GM19043 (cell line): ENCODE data around the gene TRPM1.

Source experiments
- ATAC-seq: cut with Tn5 transposase; IDR thresholded peaks from one replicate; pipeline ENCODE4 v1.9.1; 2021; ENCODE audit warnings: low read depth; ENCODE audit not compliant: unreplicated experiment

The TRPM1 gene

DNA sequence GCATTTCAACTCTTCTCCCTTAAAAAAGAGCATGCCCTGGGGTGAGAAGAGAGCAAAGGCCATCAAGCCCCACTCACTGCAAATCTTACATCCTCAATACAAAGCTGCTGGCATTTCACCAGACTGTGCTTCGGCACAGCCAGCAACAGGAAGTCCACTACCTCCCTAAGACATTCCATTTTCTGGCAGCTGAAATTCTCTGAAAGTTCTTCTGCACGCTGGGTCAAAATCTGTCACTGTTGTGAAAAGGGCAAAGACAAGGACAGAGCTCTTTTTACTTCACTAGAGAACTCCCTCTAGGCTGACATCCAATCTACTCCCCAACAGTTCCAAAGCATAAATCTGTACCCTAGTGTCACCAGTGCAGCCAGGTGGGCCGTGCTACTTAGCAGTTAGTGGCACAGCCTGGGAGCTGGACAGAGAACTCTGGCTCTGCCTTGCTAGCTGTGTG is 116.4 kb downstream of the TRPM1 start:
- no peak for ATAC-seq

DNA sequence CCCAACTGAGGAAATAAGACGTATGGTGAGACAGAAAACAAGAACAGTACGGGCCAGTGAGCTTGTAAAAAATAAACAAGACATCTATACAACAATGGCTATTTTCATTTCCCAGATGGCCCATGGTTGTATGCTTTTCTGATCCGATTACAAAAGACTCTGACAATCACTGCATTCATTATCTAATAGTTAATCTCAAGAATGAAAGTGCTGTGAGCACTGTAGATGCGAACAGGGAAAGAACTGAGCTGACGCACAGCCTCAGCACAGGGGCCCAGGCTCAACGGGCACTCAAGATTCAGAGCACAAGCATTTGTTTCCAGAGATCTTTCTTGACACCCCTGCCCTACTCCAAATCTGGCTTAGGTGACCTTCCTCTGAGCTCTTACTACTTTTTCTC is 117.0 kb downstream of the TRPM1 start:
- ATAC-seq, result no peak

DNA sequence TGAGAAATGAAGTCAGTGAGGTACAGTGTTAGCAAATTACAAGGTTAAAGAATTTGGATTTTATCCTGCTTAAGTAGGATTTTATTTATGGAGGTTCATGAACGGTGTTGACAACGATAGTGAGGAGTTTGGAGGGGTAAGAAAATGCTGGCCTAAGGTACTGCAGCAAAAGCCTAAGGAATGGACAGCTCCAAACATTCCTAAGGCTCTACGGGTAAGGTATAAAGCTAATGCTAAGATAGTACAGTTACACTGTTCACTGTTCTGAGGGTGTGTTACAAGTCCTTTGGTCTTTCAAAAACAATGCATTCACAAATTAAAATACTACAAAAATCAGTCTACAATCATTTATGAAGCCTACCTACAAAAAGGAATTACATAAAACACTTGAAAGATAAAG is 117.4 kb downstream of the TRPM1 start:
- no peak for ATAC-seq

DNA sequence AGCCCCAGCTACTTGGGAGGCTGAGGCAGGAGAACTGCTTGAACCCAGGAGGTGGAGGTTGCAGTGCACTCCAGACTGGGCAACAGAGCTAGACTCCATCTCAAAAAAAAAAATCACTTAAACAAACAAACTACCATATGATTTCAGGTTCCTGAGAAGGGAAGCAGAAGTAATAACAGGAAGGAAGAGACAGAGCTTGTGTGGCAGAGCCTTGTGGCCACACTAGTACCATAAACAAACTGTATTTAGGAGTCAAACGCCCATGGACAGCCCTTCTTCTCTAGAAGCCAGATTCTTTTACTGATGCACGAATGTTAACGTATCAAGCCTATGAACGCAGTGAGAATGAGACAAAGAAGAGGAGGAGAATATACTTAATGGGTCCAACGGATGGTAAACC is 122.1 kb downstream of the TRPM1 start:
- ATAC-seq, result no peak

GRCh38 chr15:30978328-30978727 is 123.2 kb downstream of the TRPM1 start:
- no peak for ATAC-seq

- no peak for ATAC-seq
These were observed 127.4 kb downstream of the TRPM1 start for GRCh38 chr15:30974112-30974511.

DNA sequence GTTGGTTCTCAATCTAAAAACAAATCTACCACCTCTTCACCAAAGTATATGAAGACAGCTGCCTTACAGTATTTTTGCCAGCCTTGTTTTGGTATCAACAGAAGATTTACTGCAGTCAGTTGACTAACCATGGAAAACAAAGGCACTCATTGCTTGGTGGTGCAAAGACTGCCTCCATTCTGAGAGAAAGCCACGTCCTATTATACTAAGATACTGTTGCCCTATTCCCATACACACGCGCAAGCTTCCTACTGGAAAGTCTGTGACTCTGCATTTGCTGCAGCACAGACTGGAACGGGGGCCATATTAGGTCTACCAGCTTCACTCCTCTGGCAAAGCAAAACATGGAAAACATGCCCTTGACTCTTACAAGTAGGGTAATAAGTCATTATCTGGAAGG is 128.1 kb downstream of the TRPM1 start:
- no peak for ATAC-seq

DNA sequence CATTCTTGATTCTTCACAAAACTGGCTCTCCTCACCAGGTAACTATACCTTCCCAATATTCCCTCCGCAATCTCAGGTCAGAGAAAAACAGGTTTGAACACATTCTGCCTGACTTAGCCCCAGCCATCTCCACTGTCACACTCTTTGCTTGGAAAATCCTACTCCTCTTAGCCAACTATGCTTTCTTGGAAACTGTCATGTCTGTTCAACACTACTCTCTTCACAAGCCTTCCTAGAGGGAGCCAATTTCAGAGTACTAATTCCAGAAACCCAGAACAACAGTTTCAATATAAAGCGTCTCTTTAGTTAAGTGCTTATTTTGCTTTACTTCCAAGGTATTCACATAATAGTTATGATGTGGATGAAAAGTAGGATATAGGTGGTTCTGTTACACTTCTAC is 131.8 kb downstream of the TRPM1 start:
- ATAC-seq, result no peak

DNA sequence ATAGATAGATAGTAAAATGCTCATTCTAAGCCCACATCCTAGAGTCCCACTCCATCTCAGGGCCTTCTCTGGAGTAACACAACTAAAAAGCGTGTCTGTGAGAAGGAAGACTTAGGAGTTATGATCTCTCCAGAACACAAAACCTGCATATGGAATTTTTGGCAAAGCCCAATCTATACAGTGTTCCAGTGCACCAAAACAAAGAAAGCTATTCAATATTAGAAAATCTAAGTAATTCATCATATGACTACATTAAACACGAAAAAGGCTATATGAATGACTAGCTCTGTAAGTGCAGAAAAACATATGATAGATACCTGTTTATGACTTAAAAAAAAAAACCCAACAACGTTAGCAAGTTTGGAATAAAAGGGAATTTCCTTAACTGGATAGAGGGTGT is 137.8 kb downstream of the TRPM1 start:
- ATAC-seq, result no peak

DNA sequence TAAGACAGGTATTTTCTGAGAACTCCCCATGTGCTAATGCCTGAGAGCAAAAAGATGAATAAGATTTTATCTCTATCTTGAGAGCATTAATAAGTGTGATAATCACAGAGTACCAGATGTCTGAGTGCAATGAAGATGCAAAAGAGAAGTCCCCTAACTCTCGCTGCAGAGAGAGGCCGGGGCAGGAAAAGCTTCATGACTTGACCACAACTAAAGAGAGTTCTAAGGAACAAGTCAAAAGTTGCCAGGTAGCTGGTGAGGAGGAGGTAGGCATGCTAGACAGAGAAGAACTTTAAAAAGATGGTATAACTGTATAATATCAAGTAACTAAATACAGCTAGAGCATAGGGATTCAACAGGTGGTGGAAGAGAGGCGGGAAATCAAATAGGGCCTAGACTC is 138.9 kb downstream of the TRPM1 start:
- ATAC-seq, result no peak

DNA sequence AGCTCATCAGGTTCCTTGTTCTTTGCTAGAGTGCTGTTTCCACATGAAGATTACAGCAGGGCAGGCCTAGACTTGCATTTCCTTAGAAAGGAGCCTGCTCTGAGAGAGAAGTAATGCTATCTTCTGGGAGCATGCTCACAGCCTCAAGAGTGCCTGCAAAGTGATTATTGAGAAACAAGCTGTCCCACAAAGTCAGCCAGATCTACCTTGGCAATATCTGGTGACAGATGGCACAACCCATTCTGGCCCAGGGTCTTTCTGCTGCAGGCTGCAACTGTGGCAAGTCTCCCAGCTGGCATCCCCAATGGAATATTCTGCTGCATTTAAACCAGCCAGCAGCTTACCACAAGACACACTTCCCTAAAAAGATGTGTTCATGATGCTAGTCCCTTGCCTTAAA is 139.4 kb downstream of the TRPM1 start:
- no peak for ATAC-seq

- no peak for ATAC-seq
These were observed 143.3 kb downstream of the TRPM1 start for GRCh38 chr15:30958219-30958618.

GRCh38 chr15:30956216-30957124 is 145.1 kb downstream of the TRPM1 start:
- no peak for ATAC-seq

DNA sequence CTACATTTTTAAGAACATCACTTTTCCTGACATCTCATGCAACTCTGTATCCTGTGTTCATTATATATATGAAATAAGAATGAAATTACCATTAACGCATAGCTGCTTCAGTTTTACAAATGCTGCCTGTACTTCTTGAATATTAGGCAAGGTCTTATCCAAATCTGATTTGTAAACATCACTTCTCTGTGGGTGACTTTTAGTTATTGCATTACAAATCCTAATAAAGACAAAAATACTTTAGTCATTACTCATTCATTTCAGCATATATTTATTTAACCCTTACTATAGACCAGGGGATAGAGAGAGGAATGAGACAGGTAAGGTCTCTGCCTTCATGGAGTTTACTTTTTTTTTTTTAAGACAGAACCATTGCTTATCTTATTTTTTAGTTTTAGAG is 146.9 kb downstream of the TRPM1 start:
- no peak for ATAC-seq

GRCh38 chr15:30953731-30954378 is 147.7 kb downstream of the TRPM1 start:
- no peak for ATAC-seq

DNA sequence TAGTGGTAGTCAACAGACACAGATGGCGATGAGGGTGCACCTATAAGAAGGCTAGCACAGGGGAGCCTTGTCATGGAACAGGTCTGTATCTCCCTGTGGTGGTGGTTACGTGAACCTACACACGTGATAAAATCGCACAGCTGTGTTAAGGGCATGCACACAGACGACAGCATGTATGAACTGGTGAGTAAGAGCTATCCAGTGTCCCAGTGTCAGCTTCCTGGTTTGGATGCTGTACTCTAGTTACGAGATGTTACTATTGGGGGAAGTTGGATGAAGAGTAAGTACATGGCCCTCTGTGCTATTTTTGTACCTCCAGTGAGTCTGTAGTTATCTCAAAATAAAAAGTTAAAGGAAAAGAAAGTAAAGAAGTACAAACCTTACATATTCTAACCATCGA is 148.3 kb downstream of the TRPM1 start:
- no peak for ATAC-seq
